ENCODE data around the gene AKR1E2.

DNA sequence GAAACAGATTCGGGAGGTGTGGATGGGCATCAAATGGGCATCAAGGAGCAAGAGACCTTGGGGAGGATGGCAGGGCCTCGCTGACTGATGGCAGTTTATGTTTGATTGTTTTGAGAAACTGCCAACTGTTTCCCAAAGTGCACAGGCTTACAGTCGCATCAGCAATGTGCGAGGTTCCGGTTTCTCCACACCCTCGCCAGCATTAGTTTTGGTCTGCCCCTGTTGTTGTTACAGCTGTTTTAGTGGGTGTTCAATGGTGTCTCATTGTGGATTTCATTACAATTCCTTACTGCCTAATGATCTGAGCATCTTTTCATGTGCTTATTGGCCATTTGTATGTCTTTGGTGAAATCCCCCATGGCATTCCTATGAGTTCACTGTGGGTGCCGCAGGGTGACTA is 24.4 kb downstream of the AKR1E2 start:
- TF ChIP-seq CEBPG (CRISPR knock-in tag; IDR thresholded peaks at IDR 0.05), result no peak
- TF ChIP-seq CEBPG (tag; conservative IDR thresholded peaks at IDR 0.05 in 1 of 2, IDR thresholded peaks at IDR 0.05 in 1 of 2), result no peak
- no peak for TF ChIP-seq ELF1 (tag; IDR thresholded peaks at IDR 0.05)
- TF ChIP-seq, protein P1, sequence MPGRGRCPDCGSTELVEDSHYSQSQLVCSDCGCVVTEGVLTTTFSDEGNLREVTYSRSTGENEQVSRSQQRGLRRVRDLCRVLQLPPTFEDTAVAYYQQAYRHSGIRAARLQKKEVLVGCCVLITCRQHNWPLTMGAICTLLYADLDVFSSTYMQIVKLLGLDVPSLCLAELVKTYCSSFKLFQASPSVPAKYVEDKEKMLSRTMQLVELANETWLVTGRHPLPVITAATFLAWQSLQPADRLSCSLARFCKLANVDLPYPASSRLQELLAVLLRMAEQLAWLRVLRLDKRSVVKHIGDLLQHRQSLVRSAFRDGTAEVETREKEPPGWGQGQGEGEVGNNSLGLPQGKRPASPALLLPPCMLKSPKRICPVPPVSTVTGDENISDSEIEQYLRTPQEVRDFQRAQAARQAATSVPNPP (IDR thresholded peaks at IDR 0.05; ENCODE audit: borderline replicate concordance, insufficient read depth, insufficient read length), result no peak
